ENCODE data around the gene HOXB4.

HOXB4 gene

DNA sequence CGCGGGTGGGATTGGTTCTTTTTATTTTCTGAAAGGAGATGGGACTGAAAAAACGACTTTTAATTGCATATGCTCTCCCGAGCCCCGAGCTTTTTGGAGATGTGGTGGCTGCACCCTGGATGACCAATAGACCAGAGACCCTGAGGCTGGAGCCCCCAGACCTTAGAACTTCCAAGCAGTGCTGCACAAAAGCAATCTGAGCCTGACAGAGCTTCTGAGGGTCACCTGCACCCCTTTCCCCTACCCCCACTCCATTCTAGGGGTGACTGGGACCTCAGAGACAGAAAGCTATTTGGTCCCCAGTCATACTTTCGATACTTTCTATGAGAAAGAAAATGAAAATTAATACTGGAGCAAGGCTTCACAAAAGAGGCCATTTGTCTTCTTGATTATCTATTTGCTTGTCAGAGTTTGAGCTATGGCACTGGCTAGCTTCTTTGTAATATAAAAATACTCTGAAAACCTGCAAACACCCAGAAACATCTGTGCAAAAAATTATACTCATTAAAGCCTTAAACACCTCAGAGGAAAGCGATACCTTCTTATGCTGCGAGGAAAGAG, 3.6 kb downstream of the HOXB4 start:
- no peak for DNase-seq (ENCODE audit: low spot score)

DNA sequence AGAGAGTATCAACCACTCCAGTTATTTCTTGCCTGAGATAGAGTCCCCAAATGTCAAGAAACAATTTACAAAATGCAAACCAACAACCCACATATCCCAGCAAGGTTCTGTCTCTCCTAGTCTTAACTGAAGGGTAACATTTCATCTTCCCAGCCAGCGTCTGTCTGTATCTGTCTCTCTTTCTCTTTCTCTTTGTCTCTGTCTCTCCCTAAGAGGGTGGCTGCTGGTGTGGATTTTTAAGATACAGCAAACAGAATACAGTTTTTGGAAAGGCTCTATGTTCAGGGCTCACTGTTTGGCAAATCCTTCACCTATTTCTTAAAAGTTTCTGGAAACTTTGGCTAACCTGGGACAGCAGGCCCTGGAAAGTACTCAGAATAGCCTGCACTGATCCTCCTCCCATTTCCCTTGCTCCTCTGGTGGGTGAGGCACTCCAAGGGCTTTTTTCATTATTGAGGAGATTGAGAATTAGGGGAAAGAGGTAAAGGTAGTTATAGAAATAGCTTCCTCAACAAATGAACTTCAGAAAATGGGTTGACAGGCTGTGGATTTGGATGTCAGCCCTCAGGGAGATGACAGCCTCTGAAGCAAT, 6.2 kb downstream of the HOXB4 start:
- no peak for DNase-seq (ENCODE audit: low spot score)

DNA sequence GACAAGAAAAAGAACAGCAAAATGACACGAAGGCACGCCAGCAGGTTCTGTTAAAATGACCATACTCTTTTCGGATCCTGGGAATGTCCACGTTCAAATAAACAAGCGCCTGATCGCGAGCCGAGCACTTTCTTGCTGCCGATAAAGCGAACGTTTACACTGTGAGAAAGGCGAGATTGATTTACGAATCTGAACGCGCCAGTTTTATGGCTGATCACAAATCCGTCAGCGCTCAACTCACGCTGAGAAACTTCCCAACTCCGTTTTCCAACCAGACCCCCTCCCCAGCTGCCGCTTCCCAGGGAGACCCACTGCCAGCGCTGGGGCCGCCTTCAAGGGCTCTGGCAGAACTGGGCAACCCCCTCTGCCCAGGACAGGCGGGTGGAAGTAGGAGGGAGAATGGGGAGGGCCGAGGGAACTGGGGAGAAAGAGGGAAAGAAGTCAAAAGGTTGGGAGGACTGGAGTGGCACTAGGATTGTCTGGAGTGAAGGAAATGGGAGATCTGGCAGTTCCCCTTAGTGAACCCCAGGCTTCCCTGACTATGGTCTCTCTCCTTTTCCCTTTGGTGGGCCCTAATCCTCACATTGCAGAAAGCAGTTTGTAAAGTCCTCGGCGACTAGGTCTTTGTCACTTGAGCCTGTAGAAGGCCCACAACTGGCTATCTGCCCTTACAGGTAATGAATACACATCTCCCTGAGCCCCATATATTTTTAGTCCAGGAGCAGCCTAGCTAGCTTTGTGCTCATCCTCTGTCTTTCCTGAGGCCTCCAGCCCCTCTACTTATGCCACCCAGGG, 6.9 kb downstream of the HOXB4 start:
- no peak for DNase-seq (ENCODE audit: low spot score)

DNA sequence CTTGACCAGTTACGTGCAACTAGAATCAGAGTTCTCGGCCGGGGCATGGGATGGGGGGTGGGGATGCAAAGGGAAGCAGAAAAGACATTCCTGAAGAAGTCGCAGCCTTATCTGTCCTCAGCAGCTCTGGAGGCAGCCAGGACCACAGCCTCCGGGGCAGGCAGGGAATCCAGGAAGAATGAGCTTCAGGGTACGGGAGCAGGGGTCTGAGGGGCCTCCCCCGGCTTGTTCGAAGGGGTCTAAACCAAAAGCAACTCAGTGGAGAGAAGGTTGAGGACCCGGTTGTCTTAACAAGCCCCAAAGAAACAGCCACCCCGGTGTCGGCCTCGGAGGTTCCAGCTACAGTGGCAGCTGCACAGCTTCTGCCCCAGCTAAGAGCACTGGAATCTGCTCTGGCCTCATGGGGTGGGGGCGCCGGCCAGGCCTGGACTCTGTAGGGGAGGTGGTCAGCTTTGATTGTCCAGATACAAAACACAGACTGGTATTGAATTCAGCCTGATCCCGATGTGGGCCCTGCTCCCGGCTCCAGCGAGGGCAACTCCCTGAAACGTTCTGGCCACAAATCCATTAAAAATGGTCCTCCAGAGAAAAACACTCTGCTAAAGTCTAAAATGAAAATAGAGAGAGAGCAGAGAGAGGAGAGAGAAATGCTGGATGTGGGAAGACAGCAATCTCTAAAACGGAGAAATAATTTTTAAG, 7.7 kb downstream of the HOXB4 start:
- no peak for DNase-seq (ENCODE audit: low spot score)

DNA sequence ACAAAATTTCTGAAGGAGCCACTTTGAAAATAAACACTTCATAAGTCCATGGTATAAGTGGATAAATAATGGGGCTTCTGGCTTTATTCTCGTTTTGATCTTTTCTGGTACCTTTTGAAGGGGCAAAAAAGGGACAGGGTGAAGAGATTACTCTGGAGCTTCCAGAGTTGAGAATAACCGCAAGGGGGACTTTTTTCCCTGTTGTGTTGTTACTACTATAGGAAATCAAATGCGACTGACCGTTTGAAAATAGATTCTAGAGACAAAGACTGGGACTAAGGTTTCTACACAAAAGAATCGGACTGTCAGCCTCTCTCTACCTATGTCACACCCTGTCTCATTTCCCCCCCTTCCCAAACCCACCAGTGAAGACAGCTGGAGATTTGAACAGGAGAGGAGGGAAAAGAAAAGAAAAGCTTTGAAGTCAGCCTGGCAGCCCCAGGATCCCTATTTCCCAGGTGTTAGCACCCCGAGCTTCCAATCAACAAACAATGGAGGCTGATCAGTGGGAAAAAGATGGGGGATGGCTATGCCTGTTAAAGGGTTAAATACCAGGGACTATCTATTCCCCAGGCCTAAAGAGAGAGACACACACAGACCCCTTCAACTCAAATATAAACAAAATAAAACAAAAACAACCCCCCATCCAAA, 8.4 kb downstream of the HOXB4 start:
- no peak for DNase-seq (ENCODE audit: low spot score)

DNA sequence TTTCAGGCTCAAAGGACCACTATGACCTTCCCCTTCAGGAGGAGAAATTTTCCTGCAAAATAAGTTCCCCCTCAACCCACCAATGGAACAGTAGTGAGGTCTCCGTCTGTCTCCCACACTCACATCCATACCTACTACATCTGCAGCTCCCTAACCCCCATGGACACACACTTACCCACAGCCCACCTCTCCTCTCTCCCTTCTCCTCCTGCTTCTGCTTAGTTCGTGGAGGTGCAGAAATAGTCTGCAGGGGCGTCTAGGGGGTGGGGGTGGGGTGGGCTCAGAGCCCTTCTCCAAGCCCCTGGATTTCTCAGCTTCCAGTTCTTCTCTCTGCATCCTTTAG, 8.9 kb downstream of the HOXB4 start:
- no peak for DNase-seq (ENCODE audit: low spot score)

DNA sequence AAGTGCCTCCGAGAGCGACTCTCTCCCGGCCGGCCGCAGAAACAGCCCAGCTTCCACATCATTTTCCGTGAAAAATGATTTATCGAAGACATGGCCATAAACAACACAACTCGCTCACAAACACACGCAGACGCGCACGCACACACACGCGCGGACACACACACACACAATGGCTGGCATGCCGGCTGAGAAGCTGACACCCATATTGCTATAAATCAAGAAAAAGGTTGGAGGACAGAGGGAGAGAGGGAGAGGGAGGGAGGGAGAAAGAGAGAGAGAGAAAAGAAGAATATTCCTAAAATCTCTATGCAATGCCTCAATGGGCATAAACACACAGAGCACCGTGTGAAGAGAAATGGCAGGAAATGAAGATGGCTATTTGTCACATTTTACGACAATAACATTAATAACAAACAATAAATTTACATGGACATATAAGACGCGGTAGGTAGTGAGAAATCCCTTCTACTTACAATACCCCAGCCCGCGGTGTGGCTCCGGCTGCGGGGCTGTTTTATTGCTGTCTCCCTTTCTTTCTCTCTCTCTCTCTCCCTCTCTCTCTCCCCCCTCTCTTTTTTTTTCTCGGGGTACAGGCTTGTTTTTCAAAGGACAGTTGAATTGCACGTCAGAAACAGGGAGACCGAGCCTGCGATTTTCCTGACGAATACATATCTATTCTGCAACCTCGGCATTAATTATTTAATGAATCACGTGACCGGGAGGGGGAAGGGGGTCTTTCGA, 9.5 kb downstream of the HOXB4 start:
- no peak for DNase-seq (ENCODE audit: low spot score)

DNA sequence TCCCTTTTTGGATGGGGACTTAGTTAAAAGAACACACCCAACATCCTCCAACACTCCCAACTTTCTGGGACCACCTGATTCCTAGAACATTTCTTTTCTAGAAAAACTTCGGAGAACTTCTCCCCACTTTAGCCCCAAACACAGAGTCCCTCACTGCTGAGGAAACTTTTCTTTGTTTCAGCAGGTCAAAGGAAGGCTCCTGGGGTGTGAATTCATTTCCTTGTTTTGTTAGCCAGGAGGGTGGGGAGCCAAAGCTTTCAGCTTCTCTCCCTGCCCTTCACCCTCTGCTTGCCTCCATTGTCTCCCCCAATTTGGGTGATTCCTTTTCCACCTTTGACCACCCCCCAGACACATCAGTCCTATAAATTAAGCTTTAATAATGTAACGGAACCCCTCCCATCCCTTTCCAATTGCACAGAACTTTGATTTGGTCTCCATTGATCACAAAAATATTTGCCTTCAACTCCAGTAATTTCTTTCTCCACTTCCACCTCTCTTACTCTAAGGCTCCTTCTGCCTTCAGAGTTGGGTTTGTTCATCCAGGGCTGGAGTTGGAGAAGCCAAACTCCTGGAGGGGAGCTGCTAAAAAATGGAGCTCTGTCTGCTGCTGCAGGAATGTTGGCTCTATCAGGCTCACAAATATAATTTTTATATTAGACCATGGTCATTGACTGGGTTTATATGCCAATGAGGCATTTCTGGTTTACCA, 10.3 kb downstream of the HOXB4 start:
- no peak for DNase-seq (ENCODE audit: low spot score)

DNA sequence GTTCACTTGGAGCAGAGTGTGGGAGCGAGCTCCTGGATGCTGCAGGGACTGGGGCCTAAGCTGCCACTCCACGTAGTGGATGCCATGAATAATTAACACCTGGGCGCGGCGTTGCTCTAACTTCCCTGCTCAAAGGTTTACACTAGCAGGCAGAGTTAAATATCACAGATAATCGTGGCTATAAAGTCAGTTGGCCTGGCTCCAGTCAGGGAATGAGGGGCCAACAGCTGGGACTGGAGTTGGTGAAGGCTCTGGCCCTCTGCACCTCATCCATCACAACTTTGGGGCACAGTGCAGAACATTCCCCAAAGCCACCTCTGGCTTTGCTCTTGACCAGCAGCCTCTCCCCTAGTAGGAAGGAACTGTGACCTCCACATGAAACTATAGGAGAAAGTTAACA, 10.9 kb downstream of the HOXB4 start:
- no peak for DNase-seq (ENCODE audit: low spot score)

DNA sequence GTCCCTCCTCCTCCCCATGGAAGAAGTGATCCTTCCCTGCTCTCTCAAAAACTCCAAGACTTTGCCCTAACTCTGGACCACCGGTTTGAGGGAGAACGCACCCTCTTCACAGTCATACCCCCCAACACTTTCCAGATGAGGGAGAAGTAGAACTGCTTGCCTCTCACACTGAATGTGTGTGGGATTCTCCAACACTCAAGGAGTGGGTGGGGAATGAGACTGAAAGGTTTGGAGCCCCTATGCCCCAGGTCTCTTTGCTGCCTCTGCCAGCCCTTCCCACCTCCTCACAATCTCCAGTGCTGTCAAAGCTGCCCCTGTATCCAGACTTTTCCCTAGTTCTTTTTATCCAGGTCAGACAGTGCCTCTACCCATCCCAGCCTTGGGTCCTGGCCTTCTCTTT, 11.4 kb downstream of the HOXB4 start:
- DNase-seq (ENCODE audit: low spot score), result no peak

DNA sequence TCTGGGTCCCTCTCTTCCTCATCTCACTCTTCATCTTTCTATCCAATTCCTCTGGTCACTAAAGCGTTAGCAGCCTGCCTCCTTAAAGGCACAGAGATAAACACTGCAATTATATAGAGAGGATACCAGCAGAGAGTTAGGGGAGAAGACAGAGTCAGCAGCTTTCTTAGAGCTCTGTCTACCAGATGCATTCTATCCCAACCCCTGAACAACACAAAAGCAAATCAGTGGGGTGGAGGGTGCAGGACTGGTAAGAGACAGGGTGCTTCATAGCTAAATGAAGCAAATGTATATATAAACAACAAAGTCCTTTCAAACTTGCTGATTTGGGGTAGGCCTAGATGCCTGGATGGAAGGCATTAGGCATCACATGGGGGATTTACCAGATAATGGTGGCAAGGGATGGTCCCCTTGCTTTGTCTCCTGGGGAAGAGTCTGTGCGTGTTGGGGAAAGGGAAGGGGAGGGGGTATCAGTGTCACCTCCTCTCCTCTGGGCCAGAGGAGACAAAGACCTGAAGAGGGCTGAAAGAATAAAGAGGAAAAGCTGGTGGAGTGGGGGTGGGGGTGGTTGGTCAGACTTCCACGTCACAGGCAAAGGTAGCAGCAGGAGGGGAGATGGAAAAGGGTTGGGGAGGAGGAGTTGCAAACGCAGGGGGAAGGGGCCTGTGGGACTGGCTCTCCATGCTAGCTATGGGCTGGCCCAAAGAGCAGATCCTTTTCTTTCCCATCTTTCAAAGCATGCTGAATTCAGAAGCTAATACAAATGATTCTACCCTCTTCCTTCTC, 12.0 kb downstream of the HOXB4 start:
- DNase-seq (ENCODE audit: low spot score), result no peak

DNA sequence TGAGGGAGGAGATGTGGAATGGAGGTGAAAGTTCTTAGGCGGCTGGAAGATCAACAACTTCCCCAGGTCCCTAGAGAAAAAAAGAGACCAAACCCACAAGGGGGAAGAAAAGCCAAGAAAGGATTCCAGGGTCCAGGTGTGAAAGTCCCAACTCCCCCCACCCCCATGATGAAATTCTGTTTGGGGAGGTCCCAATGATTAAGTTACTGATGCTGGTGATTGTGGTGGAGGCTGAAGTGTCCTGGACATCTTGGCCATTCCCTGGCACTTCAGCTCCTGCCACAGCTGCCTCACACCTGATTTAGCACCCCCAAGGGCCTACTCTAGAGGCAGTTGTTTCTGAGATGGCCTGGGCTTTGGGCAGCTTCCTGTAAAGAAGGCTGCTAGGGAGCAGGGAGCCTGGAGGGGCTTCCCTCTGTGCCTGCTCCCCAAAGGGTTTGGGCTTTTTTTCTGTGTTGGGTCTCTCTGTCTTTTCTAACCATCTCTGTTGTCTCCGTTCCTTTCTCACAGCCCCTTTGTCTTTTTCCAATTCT, 13.1 kb downstream of the HOXB4 start:
- no peak for DNase-seq (ENCODE audit: low spot score)

DNA sequence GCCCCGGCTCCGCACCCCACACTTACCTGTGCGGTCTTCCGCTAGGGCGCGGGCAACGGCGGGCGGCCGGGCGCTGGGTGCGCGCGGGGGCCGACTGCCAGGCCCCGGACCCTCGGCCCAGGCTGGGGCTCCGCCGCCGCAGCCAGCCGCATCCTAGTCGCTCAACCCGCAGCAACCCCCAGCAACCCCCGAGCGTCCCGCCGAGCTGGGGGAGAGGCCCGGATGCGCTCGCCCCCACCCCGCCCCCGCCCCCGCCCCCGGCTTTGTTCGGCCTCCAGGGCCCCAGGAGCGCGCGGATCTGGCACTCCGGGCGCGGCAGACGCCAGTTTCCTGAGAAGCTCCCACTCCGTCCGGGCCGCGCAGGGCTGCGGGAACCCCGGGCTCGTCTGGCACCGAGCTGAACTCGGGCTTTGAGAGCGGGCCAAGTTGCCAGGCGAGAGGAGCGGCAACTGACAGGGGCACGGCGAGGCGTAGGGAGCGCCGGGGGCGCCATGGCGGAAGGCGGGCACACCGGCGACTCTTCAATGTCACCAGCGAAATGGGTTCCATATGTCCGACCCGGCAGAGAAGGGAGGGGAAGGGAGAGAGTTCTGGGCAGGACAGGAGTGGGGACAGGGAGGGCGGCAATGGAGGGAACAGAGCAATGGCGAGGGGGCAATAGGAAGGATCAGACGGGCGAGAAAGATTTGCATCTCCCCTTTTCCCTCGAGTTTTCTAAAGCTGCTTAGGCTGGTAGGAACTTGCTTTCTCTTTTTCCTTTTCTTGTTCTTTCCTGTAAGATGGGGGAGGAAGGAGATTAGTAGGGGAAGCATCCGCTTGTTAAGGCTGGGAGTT, 13.7 kb downstream of the HOXB4 start:
- DNase-seq (ENCODE audit: low spot score), result no peak

DNA sequence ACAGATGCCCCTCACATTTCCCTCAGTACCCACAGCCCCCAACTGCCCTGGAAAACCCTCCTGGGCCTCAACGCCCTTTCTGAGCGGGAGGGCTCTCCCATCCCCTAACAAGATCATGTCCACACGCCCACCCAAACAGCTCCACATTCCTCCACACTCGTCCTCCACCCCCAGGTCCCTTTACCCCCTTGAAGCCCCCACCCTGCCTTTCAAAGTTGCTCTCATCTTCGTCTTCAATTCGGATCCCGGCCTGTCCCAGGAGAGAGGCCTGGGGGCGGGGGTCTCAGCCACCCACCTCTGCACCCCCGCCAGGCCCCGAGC, 14.3 kb downstream of the HOXB4 start:
- DNase-seq (ENCODE audit: low spot score), result no peak

DNA sequence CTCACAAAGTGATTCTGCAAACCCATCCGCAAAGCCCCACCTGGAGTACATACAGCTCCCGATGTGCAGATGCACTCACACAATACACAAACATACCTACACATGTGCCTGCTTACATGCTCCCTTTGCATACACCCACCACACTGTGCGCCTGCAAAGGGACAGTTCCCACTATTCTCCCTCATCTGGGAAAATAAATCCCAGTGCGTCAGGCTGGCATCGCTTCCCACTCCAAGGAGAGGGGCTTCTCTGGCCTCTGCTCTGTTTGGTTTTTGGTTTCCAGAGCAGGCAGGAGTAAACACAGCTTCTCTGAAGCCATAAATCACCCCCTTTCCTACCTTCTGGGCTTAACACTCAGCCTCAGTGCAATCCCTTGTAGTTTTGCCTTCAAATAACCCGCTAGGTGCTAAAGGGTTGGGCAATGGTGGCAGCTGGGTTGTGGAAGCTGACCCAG, 14.7 kb downstream of the HOXB4 start:
- no peak for DNase-seq (ENCODE audit: low spot score)

DNA sequence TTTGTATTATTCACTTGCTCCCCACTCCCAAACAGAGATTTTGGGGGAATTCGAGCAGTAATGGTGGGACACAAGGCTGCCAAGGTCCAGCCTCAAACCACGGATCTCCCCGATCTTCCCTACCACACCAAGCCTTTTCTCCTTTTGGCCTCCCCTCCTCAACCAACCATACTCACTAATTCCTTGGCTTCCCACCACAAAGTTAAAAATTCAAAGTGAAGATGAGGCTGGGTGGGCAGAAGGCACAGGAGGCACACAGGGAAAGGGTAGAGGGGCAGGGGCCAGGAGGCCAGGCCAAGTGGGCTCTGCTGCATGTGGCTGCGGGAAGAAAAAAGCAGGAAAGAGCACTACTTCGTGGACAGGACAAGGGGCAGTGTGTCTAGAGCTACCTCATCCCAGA, 15.2 kb downstream of the HOXB4 start:
- DNase-seq (ENCODE audit: low spot score), result no peak

DNA sequence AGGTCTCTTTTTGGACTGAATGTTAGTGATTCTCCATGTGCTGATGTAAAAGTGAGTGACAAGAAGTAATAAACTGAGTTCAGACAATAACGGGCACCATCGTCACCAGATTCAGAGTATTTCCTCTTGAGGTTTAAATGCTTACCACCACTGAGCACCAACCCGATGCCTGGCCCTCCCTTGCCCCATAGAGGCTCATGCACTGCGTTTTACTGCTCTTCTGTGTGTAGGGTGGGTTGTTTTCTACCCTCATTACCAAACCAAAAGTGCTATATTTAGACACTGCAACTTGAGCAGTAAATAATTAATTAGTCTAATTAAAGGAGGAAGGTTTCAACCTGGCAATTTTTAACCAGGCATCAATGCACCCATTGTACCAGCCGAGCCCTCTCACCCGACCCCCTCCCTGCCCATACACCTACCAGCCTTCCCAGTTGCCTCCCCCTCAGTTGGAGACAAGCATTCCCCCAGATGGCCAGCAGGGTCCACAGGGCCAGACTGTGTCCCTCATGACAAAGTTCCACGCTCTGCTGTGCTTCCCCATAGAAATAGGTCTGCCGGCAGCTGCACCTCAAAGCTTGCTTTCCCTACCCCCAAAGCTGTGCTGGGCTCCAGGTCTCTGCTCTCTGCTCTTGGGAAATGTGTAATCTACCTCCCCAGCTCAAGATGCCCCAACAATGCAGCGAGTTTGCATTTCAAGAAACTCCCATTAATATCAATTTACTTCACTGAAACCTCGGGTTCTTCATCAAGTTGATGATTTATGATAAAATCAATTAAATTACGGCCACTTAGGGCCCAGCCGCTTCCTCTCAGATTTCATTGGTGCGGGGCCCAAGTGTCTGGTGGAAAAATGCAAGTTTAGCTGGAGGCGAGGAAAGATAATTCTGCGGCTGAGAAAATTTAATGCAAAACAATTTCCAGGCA, 16.0 kb downstream of the HOXB4 start:
- DNase-seq (ENCODE audit: low spot score), result peak; percentile 15

Data from SK-N-DZ (cell line).